ENCODE data around the gene KRTAP5-6.

- TF ChIP-seq, protein P1, sequence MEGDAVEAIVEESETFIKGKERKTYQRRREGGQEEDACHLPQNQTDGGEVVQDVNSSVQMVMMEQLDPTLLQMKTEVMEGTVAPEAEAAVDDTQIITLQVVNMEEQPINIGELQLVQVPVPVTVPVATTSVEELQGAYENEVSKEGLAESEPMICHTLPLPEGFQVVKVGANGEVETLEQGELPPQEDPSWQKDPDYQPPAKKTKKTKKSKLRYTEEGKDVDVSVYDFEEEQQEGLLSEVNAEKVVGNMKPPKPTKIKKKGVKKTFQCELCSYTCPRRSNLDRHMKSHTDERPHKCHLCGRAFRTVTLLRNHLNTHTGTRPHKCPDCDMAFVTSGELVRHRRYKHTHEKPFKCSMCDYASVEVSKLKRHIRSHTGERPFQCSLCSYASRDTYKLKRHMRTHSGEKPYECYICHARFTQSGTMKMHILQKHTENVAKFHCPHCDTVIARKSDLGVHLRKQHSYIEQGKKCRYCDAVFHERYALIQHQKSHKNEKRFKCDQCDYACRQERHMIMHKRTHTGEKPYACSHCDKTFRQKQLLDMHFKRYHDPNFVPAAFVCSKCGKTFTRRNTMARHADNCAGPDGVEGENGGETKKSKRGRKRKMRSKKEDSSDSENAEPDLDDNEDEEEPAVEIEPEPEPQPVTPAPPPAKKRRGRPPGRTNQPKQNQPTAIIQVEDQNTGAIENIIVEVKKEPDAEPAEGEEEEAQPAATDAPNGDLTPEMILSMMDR (IDR thresholded peaks at IDR 0.05), result no peak
- no peak for TF ChIP-seq POLR2AphosphoS5 (IDR thresholded peaks at IDR 0.05; ENCODE audit: insufficient read depth in 1 of 2, low read depth in 1 of 2)
Measured at GRCh38 chr11:1691878-1692707, 4.9 kb upstream of the KRTAP5-6 start.

All from vagina (tissue), 2 donors.